Globus pallidus (tissue), 1 donor: ENCODE data around the gene RCCD1.
"Not testable (repeated sequence)": the region's sequence is repeated elsewhere in the genome, so short reads cannot be mapped to it uniquely, and the experiment has no call there.

Experiments
- DNase-seq: peaks from one replicate; pipeline ENCODE4 v3.0.0-alpha.2; 2015; ENCODE audit warnings: low spot score

The RCCD1 gene

GRCh38 chr15:90918034-90918788 is 36.5 kb upstream of the RCCD1 start:
- DNase-seq, result no peak

GRCh38 chr15:90918835-90919234 is 35.8 kb upstream of the RCCD1 start:
- DNase-seq, result no peak

GRCh38 chr15:90921887-90922286 is 32.8 kb upstream of the RCCD1 start:
- DNase-seq, result no peak

- not testable (repeated sequence) for DNase-seq
Observed at GRCh38 chr15:90922712-90923322, 31.9 kb upstream of the RCCD1 start.

- DNase-seq, result no peak
Observed at GRCh38 chr15:90924375-90924774, 30.3 kb upstream of the RCCD1 start.

GRCh38 chr15:90926766-90927165 is 27.9 kb upstream of the RCCD1 start:
- DNase-seq, result not testable (repeated sequence)

- not testable (repeated sequence) for DNase-seq
Observed at GRCh38 chr15:90928106-90928505, 26.6 kb upstream of the RCCD1 start.

GRCh38 chr15:90929246-90930019 is 25.3 kb upstream of the RCCD1 start:
- no peak for DNase-seq

GRCh38 chr15:90930861-90931574 is 23.7 kb upstream of the RCCD1 start:
- no peak for DNase-seq

GRCh38 chr15:90931575-90931827 is 23.2 kb upstream of the RCCD1 start:
- DNase-seq, result no peak

GRCh38 chr15:90931828-90932659 is 22.6 kb upstream of the RCCD1 start, which contains the start of gene HDDC3:
Gene HDDC3 (minus strand): TSS chr15:90932549. CDS start chr15:90932540, 9 bp downstream.
- peak; percentile 78 for DNase-seq

- DNase-seq, result no peak
Observed at GRCh38 chr15:90932660-90932991, 22.1 kb upstream of the RCCD1 start.

GRCh38 chr15:90933301-90933700 is 21.4 kb upstream of the RCCD1 start:
- DNase-seq, result no peak

GRCh38 chr15:90934256-90934948 is 20.3 kb upstream of the RCCD1 start:
- DNase-seq, result peak; percentile 89

- peak; percentile 90 for DNase-seq
Observed at GRCh38 chr15:90934949-90935751, 19.5 kb upstream of the RCCD1 start, which contains the start of gene UNC45A. Gene UNC45A (plus strand): TSS chr15:90935285. CDS start chr15:90935325, 40 bp downstream.

- no peak for DNase-seq
Observed at GRCh38 chr15:90936823-90937222, 17.9 kb upstream of the RCCD1 start.

GRCh38 chr15:90938261-90938660 is 16.4 kb upstream of the RCCD1 start:
- no peak for DNase-seq

GRCh38 chr15:90939756-90940155 is 14.9 kb upstream of the RCCD1 start:
- no peak for DNase-seq

- no peak for DNase-seq
Observed at GRCh38 chr15:90941038-90941437, 13.6 kb upstream of the RCCD1 start.
